ENCODE measurements around the gene PRKD1. TPM values are rescaled to one million over a fixed set of nuclear protein-coding genes. Genes with fewer than 3 reads are reported as not detected.

PRKD1 gene
- total and polyA plus RNA-seq, 2 of the 13 experiments (the other 11 are each of a cell fraction or from before 2014, with no cell fraction given) = 0.22 to 1.3 TPM

DNA sequence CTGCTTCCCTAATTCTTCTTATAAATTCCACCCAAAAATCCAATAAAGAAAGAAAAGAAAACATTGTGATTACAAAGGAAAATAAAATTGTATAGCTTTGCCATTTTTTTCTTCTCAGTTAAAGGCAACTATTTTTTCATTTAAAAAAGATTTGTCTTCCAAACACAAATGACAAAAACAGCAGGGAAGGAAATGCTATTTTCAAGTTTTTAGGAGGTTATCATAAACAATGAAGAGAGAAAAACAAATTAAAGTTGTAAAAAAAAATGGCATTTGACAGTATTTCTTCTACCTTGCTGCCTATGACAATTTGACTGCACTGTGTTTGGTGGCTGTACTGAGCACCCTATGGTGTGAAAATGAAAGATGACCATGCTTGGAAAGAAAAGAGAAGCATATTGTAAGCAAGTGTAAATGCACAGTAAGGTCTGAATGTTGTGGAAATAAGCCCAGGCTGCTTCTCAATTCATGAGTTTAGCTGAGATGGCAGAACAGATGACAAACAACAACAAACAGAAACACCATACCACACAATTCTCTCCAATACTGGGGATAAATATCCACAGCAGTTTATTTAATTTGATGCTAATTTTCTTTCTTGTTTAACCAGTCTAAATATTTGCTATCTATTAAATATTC is 109.8 kb downstream of the PRKD1 start (continued):
- no peak for TF ChIP-seq ZFP82 (CRISPR knock-in tag; IDR thresholded peaks at IDR 0.05; ENCODE audit: borderline replicate concordance)
- TF ChIP-seq ZNF775 (CRISPR knock-in tag; IDR thresholded peaks at IDR 0.05; ENCODE audit: borderline replicate concordance) = no peak
- no peak for TF ChIP-seq JUND (CRISPR knock-in tag; IDR thresholded peaks at IDR 0.05)
- no peak for TF ChIP-seq RAD21 (CRISPR knock-in tag; IDR thresholded peaks at IDR 0.05)

- Histone ChIP-seq H3K36me3 (replicated peaks in 1 of 2; ENCODE audit: control insufficient read depth in 1 of 2, insufficient read depth in 2 of 2, low read length in 2 of 2) (no peaks in the 10 kb centered on the region), H3K4me2 (ENCODE audit: low read depth, low read length) (no peak overlapping the region), H3K9ac (ENCODE audit: insufficient read depth, low read depth, low read length) (no peak overlapping the region), H4K20me1 (ENCODE audit: insufficient read depth, low read length) (no peaks in the 10 kb centered on the region), H3K9me3 (ENCODE audit: low read length) (peaks cover 94% of the 10 kb centered on the region), H2AFZ (ENCODE audit: low read length) (no peak overlapping the region), H3K79me2 (ENCODE audit: insufficient read depth, low read length) (no peaks in the 10 kb centered on the region), H3K27ac (ENCODE audit: extremely low read length, insufficient read depth, low read length) (no peak overlapping the region), H3K27me3 (ENCODE audit: control insufficient read depth in 1 of 2, insufficient read depth in 2 of 2, low read length in 2 of 2) (no peaks in the 10 kb centered on the region), H3K4me1 (ENCODE audit: insufficient read depth, low read length) (no peaks in the 10 kb centered on the region), H3K4me3 (replicated peaks in 1 of 3; ENCODE audit: insufficient read depth in 1 of 3, low read depth in 2 of 3, low read length in 3 of 3) (no peak overlapping the region)
- WGBS (ENCODE audit: low lambda C conversion rate) = 5% methylated on average over 4 of the region's 4 CpGs
- BruUV-seq (replicated peaks) = no TSS peak
- TF ChIP-seq LBX2 (CRISPR knock-in tag; IDR thresholded peaks at IDR 0.05; ENCODE audit: borderline replicate concordance) (no peak), REXO4 (CRISPR knock-in tag; IDR thresholded peaks at IDR 0.05; ENCODE audit: borderline replicate concordance) (no peak), ZBTB20 (CRISPR knock-in tag; IDR thresholded peaks at IDR 0.05; ENCODE audit: borderline replicate concordance, low read depth) (no peak), CHD2 (IDR thresholded peaks at IDR 0.05; ENCODE audit: low read depth, low read length) (no peak), ZSCAN29 (CRISPR knock-in tag; conservative IDR thresholded peaks at IDR 0.05) (no peak), ZNF713 (CRISPR knock-in tag; IDR thresholded peaks at IDR 0.05) (no peak), ZBTB37 (CRISPR knock-in tag; IDR thresholded peaks at IDR 0.05) (no peak), TAF1 (CRISPR knock-in tag; IDR thresholded peaks at IDR 0.05) (no peak)
- POLR2A ChIA-PET = no interaction called here
- DNase-seq (ENCODE audit: low spot score) (no peak), FAIRE-seq (no peak), ATAC-seq (no peak)
- in situ Hi-C loops (cut with HindIII; ENCODE audit: extremely low pct_ligation_motif_present, low pct_unique_long_range_greater_than_20kb) (no loop called here), intact Hi-C loops (cut with micrococcal nuclease; ENCODE audit: unreplicated experiment) (no loop called here)
- CTCF ChIA-PET (ENCODE audit: low intra/inter-chr PET ratio, low total read pairs) = no interaction called here
Measured at GRCh38 chr14:29815016-29815674, 112.5 kb downstream of the PRKD1 start.

Data from HepG2 (cell line).